GM18519 (cell line): ENCODE results near the gene TMEM61.
A peak's percentile ranks its signal among the peaks of the same experiment; 100 is the strongest.
"Not testable (repeated sequence)": the region's sequence is repeated elsewhere in the genome, so short reads cannot be mapped to it uniquely, and the experiment has no call there.

Source experiments
- ATAC-seq: cut with Tn5 transposase; IDR thresholded peaks from one replicate; pipeline ENCODE4 v1.9.1; 2021; ENCODE audit warnings: mild to moderate bottlenecking, moderate library complexity; ENCODE audit not compliant: unreplicated experiment, low FRiP score

TMEM61 gene

DNA sequence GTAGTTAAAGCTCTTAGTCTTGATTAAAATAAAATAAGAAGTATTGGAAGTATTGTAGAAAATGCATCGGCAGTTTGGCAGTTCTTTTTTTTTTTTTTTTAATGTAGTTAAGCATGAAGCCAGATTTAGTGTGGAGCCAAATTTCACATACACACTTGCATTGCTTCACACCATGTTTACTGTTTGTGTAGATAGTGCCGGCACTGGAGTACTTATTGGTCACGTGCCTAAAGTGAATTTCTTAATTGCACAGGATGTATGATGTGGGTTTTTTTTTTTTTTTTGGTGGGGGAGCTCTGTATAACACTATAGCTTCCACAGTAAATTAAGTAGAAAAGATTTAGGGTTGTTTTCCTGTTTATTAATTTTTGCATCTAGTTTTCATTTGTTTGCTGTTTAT lies 21.2 kb upstream of the TMEM61 start:
- no peak for ATAC-seq

DNA sequence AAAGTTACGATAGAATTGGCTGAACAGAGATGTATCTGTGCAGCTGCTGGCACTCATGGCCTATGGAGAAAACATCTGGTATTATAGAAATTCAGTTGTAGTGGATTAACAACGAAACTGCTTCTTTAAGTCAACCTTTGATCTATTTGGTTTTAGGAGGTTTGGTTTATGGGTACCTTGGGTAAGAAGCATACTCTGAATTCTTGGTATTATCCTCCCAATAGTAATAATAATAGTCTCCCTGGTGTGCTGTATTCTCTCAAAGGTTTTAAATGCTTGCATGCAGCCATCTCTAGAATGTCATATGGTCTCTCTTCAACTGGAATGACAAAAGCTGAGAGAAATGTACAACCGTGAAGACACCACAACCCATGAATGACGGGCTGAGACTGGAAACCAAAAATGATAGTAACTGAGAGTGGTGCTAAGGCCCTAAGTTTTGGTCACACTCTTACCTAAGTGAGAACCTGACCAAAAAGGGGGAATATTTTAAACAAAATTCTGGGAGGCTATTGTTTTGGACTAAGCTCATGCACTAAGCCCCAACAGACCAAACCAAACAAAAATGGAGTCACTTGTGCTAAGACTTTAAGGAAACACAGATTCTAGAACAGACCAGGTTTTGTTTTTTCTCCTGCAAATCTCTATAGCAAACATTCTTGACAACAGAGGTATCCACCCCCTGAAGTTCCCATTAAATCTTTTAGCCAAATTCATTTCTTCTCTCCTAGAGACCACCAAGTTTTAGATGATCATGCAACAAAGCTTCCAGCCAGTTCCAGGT lies 17.6 kb upstream of the TMEM61 start:
- no peak for ATAC-seq

DNA sequence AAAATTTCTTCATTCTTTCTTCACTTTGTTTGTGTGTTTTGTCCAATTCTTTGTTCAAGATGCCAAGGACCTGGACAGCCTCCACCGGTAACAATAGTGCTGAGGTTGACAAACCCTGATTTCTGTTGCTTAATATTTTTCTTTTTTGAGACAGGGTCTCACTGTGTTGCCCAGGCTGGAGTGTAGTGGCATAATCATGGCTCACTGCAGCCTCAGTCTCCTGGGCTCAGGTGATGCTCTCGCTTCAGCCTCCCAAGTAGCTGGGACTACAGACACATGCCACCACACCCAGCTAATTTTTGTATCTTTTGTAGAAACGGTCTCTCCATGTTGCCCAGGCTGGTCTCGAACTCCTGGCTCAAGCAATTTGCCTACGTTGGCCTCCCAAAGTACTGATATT lies 16.6 kb upstream of the TMEM61 start:
- ATAC-seq = not testable (repeated sequence)

DNA sequence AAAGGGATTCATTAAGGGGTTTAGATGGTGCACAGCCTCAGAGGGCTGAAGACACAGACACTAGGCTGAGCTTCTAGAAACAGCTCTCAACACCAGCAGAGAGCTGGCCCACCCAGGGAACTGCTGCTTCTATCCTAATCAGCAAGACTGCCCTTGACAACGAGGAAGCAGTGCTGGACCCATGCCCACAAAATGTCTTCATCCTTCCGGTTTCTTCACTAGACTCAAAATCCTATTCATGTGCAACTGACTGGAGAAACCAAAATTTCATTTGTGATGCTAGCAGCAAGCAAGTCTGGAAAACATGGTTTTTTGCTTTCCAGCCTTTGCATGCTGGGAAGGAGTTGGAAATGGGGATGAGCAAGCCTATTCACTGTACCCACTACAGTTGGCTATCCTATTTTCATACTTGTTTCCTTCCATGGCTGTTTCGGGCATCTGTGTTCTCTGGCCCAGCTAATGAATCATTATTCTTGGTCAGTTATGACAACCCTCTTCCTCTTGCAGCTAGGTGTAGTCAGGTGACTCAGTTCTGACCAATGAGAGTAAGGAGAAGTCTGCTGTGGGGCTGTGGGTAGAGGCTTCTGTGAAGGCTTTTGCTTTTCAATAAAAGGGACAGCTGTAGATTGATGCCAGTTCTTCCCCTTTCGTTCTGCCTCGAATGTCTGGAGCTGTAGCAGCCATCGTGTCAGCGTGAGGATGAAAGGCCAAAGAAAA lies 14.6 kb upstream of the TMEM61 start:
- ATAC-seq = peak; percentile 67

DNA sequence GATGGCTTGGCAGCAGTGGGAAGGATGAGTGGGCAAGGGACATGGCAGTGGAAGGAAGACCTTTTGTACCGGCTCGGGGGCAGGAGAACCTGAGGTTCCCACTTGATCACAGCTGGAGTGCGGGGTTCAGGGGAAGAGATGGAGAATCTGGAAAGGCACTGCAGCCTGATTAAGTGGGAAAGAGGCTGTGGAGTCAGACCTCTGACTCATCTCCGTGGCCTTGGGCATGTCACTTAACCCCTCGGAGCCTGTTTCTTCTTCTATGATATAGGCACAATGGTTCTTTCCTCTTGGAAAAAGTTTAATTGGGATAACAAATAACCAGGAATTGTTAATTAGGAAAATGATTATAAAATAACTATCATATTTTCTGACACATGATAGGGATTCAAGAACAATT lies 13.1 kb upstream of the TMEM61 start:
- ATAC-seq = no peak

DNA sequence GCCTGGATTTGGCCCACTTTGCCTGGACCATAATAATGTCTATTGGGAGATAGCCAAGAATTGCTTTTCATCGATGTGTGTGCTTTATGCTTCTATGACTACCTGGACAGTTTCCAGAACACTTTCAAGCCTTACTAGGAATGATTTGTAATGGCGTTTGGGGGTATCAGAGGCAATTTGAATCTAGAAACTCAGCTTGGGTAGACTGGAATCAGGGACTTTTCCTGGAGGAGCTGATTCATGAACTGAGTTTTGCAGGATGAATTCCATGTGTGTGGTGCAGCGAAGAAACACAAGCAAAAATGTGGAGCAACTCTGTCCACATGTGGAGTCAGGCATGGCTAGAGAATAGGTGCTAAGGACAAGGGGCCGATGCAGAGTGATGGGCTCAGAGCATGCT lies 11.9 kb upstream of the TMEM61 start:
- ATAC-seq = no peak

DNA sequence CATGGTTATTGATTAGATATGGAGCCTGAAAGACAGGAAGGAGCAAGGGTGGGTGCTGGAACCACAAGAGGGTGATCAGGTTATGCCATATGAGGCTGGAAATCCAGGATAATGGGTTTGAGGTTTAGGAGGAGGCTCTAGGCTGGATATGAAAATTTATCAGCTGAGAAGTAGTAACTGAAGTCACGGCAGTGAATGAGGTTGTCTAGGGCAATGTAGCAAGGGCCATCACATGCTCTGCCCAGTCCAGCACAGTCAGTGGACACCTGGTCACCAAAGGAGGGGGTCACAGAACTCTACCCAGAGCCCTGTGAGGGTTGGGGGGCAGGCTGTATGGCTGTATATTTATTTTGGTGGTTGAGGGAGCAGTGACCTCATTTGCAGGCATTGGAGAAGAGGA lies 10.5 kb upstream of the TMEM61 start:
- no peak for ATAC-seq

DNA sequence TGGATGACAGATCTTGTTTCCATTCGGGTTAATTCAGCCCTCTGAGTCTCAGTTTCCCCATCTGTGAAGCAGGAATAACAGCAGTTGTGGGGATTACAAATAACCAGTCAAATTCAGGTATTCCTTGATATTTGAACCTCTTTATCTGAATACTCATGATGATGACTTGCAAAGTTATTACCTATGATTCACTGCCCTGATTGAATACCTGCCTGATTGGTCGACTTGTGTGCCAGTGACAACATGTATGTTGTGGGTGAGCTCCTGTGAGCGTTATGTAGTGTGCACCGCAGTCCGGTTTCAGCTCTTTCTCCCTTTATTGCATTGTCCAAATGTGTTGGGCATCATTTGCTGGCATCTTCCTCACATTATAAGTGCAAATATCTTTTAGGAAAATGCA lies 9.5 kb upstream of the TMEM61 start:
- no peak for ATAC-seq

DNA sequence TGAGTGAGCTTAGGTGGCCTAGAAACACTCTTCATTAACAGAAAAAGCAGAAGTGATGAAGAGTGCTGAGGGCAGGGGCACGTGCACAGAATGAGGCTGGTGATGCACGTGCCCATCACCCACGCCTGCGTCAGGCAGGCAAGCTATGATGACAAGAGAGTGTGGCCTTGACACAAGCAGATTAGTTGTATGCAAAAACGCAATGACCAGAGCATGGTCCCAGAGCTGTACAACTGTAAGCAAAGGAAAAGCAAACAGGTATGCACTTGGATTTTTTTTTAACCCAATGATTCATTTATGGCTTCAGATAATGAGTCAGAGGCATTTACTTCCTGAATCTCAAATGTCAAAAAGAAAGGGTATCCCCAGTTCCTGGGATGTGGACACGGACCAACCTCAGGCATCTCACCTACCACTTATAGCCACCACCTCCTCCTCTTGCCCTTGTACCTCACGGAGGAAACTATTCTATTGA lies 9.1 kb upstream of the TMEM61 start:
- ATAC-seq = peak; percentile 95

DNA sequence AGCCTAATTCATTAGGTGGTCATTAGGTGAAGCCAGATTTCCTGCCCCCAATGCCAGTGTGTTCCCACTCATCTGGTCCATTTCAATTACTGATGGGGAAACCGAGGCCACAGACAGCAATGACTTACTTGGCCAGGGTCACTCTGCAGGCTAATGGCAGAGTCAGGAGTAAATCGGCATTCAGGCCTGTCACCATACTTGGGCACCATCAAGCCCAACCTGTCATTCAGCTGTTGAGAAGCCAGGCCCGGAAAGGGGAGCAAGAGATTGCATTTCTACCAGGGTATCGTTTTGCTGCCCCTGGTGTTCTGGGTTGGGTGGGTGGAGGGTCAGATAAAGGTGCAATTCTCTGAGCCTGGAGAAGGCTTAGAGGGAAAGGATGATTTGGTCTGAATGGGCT lies 8.0 kb upstream of the TMEM61 start:
- ATAC-seq = no peak

DNA sequence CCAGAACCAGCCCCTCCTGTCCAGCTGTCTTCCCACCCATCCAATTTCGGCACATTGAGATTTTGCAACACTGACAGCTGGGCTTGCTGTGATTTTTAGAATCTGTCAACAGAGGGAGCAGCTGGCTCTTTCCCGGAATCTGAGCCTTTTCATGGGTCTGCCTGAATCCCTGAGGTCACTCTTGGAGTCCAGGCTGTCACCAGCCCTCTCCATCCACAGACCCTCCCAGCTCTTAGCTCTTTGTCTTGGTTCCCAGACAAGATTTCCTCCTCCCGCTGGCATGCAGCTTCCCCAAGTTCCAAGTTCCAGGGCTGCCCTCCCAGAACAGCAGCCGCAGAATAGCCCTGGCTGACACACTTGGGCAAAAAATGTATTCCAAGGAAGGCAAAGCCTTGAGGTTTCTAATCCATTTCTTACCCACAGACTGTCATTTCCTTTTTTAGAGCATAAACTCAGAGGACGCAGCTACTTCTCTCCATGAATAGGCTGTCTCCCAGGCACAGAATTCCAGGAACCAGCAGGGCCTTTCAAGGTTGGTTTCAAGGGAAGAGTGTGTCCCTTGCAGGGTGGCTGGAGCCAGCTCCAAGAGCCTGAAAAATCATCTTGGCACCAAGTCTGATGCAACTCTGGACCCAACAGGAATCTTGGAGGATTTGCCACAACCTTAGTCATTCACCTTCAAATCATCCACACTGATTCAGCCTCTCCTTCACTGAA lies 7.1 kb upstream of the TMEM61 start:
- ATAC-seq = no peak

DNA sequence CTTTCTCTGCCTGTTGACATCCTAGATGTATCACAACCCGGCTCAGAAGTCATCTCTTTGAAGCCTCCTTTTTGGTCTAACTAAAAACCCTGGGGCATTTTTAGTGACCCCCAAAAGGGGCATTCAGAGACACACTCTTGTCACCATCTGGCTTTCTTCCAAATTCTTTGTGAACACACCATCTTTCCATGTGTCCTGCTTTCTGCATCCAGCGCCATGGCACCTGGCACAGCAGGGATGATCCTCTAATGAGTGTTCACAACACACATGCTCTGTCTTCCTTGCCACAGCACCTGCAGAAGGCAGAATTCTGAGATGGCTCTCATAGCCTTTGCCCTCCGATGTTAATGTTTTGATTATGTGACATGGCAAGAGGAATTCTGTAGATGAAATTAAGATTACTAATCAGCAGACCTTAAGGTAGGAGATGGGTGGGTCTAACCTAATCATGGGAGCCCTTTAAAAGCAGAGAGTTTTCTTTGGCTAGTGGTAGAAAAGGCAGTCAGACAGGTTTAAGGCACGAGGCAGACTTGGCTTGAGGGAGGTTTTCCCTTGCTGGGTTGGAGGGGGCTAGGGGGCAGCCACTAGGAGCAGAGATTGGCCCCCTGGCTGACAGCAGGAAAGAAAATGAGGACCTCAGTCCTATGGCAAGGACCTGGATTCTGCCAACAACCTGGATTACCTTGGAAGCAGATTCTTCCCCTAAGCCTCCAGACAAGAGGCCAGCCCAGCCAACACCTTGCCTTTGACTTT lies 4.9 kb upstream of the TMEM61 start:
- no peak for ATAC-seq

DNA sequence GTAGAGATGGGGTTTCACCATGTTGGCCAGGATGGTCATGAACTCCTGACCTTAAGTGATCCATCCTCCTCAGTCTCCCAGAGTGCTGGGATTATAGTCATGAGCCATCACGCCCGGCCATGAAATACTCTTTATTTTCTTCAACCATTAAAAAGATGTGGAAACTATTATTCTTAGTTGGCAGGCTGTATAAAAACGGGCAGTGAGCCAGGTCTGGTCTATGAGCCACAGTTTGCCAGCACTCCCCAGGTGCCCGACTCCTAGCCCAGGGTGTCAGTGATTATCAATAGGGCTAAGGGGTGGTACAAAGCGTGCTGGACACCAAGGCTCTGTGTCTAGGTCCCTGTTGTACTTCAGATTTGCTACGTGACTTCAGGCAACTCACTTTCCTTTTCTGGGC lies 3.7 kb upstream of the TMEM61 start:
- no peak for ATAC-seq

DNA sequence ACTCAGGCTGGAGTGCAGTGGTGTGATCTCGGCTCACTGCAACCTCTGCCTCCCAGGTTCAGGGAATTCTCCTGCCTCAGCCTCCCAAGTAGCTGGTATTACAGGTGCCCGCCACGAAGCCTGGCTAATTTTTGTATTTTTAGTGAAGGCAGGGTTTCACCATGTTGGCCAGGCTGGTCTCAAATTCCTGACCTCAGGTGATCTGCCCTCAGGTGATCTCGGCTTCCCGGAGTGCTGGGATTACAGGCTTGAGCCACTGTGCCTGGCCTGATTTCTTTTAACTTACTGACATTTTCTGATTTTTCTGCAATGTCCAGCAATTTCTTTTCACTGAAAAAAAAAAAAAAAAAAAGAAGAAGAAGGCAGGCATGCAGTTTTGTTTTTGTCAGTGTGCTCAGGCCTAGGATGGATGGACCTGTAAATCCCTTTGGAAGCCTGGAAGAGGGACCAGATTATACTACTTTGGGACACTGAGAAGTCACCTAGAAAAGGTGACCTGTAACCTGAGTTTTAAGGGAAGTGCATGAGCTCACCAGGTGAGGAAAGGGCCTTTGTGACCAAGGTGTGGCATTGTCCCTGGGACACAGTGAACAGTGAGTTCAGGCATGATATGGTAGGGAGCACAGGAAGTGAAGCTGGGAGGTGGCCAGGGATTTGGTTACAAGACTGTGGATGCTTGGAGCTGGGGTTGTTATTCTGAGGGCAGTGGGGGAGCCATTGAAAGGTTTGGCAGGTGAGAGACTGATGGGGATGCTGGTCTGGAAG lies 2.7 kb upstream of the TMEM61 start:
- ATAC-seq = no peak

DNA sequence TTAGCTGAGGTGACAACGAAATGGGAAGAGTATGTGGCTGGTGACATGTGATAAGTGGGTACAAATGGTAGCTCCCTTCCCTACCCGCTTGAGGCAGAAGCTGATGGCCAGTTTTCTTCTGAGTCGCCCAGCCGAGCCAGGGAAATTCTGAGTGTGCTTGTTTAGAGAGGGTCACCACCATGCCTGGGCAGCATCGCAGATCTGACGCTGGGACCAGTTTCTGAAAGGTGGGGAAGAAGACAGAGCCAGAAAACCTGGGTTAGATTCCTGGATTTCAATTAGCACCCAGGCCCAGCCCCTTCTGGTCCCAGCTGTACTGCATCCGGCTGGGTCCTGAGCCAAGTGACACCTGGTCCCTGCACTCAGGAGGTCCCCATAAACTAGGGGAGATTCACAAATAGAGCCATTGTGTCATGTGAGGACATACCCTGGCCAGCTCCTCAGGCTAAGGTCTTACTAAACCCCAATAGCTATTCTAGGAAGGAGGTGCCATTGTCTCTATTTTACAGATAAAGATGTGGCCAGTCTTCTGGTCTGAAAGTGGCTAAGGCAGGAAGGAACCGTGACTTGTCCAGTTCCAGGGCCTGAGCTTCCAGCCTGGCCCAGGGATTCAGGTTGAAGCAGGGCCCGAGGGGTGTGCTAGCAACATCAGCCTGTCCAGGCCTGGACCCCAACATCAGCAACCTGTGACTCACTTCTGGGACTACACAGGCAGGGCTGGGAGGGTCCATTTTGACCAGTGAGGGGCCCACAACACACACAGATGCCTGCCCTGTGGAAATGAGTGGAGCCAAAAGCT lies 1.7 kb upstream of the TMEM61 start:
- ATAC-seq = no peak

DNA sequence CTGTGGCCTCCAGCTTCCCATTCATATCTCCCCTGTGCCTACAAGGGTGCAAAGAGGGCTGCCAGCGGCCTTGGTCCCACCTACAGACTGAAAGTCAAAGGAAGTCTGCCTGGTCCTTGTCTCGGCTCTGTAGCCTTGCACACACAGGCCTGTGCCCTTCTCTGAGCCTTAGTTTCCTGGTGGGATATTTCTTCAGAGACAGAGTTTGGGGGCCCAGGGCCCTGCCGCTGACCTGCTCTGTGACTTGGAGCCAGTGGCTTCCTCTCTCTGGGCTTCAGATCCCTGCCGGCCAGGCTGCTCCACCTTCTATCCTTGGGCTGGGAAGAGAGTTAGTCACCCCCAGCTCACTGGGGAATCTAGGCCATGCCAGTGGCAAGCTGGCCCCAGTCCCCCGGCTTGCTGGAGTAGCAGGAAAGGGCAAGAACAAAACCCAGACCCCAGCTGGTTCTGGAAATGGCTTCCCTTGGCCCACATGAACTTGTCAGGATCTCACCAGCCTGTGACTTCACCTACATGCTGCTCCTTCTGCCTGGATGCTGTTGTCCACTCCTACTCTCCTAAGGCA lies 1.0 kb upstream of the TMEM61 start:
- no peak for ATAC-seq

DNA sequence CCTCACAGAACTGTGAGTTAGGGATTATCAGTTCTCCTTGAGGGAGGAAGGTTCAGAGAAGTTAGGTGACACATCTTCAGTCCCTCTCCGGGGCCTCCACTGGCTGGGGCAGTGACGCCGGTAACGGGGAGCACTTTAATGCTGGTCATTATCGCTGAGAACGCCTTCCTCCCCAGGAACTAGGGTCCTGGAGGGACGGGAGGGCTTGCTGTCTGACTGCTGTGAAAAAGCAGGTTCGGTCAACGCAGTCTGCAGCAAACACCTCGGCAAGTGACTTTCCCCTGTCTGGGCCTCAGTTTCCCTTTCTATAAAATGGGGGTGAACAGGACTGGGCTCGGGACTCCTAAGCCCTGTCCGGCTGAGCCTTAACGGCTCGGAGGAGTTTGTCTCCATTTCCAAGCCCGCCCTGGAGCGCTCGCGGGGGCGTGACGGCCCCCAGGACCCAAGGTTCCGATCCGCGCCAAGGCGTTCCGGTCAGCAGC lies 341 bp upstream of the TMEM61 start:
- no peak for ATAC-seq

DNA sequence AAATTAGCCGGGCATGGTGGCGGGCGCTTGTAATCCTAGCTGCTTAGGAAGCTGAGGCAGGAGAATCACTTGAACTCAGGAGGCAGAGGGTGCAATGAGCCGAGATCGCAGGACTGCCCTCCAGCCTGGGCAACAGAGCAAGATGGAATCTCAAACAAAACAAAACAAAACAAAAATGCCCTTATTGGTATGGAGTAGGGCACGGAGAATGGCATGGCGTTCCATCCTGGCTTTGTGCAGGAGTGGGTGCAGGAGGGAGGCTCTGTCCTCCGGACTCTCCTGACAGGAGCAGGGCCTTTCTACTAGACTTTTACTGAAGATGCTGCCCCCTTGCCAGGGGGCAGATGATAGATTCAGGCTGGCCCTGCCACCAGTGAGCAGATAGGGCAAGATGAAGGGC lies 1.0 kb downstream of the TMEM61 start:
- ATAC-seq = no peak

DNA sequence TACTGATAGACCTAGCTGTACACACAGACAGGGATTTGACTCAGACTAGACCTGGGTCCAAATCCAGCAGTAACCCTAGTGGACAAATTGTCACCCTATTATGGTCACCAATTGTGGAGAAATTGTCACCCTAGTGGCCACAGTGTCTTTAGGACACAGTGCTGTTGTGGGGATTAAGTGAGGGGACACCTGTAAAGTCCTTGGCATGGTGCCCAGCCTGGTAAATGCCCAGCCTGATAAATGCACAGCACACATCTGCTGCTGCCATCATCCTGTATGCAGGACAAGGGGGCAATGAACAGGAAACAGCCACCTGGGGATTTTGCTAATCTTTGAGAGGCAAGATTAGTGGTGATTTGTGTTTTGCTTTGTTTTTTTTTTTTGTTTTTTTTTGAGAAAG lies 2.3 kb downstream of the TMEM61 start:
- no peak for ATAC-seq
